Tongue (tissue), 2 donors: ENCODE results near the gene WSCD1. TPM values are rescaled to one million over a fixed set of nuclear protein-coding genes. Genes with fewer than 3 reads are reported as not detected.

Source experiments
- DNase-seq: peaks from one replicate; pipeline ENCODE4 v3.0.0-alpha.2; 2015
- total RNA-seq: library from RNA; depleted of rRNA; stranded (reverse); fragments of >200 nt; gene quantifications from one replicate; pipeline ENCODE4 v1.2.3, GENCODE V29; 2014

Gene WSCD1
- total RNA-seq, result 29.5 TPM

GRCh38 chr17:6069539-6070429, at the start of gene WSCD1:
WSCD1 (plus strand) TSS chr17:6070379; CDS start chr17:6080659, 10,280 bp downstream.
- peak; percentile 64 for DNase-seq

DNA sequence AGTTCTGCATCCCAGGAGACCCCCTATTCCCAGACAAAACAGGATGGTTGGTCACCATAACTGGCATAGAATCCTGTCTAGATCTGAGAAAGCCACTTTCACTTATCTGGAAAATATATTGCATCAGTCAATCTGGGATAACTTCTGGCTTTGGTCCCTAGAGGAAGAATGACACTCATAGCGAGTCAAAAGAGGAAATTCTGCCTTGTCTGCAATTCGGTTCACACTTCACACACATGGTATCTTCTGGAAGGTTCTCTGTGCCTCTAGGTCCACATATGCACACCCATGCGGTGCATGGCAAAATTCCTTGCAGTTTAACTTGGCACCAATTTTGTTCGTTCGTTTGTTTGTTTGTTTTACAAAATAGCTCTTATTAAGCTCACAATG, 49.2 kb upstream of the WSCD1 start:
- DNase-seq, result no peak

DNA sequence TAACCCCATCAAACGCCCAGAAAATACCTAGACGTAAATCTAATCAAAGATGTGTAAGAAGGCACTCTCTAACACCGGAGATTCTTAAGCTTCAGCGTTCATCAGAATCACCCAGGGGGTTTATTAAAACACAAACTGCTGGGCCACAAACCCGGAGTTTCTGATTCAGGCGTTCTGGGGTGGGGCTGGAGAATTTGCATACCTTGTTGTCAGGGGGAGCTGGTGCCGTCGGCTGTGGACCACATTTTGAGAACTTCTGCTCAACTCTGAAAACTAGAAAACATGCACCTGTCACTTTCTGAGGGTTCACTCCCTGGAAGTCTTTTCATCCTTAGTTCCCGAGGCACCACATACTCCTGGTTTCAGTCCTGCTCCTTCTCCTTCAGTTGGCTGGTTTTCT, 48.6 kb upstream of the WSCD1 start:
- no peak for DNase-seq

- no peak for DNase-seq
Measured at GRCh38 chr17:6023036-6023831, 46.9 kb upstream of the WSCD1 start.

DNA sequence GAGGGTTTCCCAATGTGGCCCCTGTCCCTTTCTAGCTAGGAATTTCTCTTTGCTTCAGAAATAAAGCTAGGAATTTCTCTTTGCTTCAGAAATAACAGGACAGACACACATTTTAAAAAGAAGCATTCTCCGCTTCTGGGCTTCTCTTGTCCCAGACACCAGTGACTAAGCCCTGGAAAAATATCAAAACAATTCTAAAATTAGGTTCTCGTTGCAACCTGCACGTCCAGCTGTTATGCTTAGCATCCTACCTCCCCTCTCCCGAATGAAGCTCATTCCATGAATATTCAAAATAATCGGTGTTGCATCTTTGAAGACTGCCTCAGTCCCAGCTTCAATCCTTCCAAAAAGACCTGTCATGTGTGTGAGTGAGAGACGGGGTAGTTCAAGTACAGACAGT, 45.6 kb upstream of the WSCD1 start:
- DNase-seq, result no peak

DNA sequence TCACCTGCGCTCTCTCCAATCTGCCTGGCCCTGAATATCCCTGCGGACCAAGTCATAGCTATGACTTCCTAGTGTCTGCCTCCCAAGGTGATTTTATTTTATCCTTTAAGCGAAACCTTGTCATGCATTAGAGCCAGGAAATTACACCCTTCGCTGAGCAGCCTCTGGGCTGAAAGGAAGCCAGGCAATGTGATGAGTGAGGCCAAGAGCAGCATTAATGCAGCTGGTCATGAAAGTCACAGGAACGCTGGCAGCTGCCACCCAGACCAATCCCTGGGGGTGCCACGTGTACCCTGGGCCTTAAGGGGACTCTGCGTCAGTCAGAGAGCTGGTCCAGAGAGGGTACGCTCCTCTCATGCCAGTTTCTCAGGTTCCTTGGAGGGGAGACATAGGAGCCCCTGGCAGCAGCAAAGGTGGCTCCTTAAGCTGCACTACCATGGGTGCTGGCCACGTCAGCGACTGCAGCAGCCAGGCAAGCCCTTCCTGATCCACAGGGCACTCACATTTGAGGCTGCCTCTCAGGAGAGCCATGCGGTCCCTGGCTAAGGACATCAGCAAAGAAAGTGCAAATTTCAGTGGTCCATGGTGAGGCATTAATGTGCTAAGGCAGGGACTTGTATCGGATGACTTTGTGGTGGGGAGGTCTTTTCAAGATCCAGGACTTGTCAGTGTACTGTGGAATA, 42.7 kb upstream of the WSCD1 start:
- DNase-seq, result peak; percentile 91

DNA sequence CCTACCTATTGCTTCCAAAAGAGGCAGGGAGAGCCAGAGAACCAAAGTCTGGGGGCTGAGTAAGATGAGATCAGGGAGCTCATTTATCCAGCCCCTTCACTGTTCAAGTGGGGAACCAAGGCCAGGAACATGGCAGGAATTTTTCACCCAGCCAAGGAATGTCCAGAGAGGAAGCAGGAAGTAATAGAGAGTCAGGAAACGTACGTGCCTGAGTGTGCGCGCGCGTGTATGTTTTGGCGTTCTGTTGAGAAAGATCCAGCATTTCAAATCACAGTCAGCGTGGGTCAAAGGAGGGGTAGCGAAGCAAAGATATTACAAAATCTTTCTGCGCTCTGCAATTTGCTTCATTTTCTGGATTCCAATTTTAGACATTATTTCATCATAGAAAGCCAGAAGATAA, 41.9 kb upstream of the WSCD1 start:
- peak; percentile 33 for DNase-seq

GRCh38 chr17:6035801-6036394, 34.3 kb upstream of the WSCD1 start:
- DNase-seq, result peak; percentile 78

GRCh38 chr17:6040504-6040903, 29.7 kb upstream of the WSCD1 start:
- DNase-seq, result no peak

GRCh38 chr17:6041246-6041645, 28.9 kb upstream of the WSCD1 start:
- no peak for DNase-seq

DNA sequence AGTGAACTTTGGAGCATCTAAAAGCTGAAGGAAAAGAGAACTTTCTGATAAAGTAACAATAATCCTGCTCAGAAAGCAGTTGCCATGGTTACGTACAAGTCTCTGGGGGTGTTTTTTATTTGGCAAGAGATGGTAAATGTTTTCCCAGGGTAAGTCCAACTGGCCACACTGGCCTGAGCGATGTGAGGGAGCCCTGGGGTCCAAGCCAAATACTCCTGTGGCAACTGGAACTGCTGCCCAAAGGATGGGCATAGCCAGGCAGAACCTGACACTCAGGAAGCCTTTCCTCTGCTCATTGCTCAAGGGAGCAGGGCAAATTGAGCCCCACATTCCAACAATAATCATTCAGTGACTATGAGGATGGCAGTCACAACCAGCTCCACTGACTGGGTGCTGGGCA, 26.8 kb upstream of the WSCD1 start:
- DNase-seq, result no peak

GRCh38 chr17:6044261-6044660, 25.9 kb upstream of the WSCD1 start:
- DNase-seq, result no peak

GRCh38 chr17:6045621-6046357, 24.4 kb upstream of the WSCD1 start:
- peak; percentile 32 for DNase-seq

GRCh38 chr17:6046431-6046830, 23.7 kb upstream of the WSCD1 start:
- no peak for DNase-seq

DNA sequence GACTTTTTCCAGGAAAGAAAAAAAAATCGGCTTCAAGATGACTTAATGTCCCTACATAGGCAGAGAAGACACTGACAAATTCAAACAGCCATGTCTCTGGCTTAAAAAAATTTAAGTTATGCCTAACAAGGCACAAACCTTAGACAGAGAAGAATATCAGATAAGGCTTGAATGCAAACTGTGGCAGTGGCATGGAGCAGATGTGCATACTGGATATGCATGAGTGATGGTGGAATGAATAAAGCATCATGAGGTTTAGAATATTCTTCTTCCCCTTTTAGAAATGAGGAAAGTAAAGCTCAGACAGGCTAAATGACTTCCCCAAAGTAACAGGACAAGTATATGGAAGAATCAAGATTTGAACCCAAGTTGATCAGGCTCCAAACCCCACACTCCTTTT, 23.2 kb upstream of the WSCD1 start:
- no peak for DNase-seq

DNA sequence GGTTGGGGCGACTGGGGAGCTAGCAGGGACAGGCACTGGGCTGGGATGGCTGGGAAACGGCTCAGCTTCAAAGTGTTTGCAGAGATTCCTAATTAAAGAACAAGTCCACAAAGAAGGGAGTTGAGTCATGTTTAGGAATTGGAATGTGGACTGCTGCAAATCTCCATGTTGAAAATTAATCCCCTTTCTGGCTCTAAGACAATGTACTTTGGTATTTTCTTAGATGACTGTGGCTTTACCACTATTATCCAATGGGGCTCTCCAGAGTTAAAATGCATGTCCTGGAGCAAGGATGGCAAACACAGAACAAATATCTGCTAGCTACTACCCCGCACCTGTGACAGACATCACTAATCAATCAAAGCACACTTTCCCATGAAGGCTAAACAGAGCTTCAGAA, 22.2 kb upstream of the WSCD1 start:
- DNase-seq, result peak; percentile 78

DNA sequence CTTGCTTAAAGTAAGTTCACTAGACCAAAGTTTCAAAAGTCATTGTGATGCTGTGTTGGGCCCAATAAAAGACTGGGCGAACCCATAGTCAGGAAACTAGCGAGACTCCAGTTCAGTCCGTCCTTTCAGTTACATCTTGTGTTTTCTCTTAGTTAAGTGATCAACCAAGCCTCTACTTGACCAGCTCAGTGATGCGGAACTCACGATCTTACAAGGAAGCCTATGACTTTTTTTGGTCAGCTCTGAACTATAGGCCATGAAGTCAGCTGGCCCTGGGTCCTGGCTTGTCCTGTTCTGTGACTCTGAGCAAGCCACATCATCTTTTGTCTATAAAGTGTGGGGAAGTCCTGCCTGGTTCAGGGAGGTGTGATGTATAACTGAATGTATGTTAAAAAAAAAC, 21.7 kb upstream of the WSCD1 start:
- DNase-seq, result no peak

DNA sequence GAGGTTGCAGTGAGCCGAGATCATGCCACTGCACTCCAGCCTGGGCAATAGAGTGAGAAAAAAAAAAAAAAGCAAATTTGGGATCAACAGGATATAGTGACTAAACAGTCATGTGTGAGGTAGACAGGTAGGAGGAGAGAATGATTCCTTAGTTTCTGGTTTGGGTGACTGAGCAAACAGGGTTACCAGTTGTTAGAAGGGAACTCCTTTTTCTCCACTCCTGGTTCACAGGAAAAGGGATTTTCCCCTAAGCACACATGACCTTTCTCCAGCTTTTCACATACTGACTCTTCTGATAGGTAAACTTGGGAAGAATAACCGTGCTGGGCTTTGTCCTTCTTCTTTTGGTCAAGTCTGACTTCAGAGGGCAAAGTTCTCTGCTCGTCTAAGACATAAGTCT, 17.3 kb upstream of the WSCD1 start:
- no peak for DNase-seq

- DNase-seq, result no peak
Measured at GRCh38 chr17:6054372-6054771, 15.8 kb upstream of the WSCD1 start.

DNA sequence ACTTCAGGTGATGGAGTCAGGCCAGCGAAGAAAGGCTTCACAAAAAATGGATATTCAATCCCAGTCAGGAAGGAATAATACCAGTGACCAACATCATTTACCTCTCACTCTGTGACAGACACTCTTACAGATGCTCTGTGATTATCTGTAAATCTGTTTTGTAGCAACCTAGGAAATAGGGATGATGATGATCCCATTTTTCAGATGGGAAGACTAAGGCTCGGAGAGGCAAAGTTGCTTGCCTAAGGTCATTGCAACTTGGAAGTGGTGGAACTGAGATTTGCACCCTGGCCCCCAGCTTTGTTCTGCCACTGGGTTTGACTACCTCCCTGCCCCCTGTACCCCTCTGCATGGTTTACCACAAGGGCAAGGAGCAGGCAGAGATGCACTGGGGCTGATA, 14.1 kb upstream of the WSCD1 start:
- no peak for DNase-seq

- DNase-seq, result no peak
Measured at GRCh38 chr17:6057562-6057961, 12.6 kb upstream of the WSCD1 start.

DNA sequence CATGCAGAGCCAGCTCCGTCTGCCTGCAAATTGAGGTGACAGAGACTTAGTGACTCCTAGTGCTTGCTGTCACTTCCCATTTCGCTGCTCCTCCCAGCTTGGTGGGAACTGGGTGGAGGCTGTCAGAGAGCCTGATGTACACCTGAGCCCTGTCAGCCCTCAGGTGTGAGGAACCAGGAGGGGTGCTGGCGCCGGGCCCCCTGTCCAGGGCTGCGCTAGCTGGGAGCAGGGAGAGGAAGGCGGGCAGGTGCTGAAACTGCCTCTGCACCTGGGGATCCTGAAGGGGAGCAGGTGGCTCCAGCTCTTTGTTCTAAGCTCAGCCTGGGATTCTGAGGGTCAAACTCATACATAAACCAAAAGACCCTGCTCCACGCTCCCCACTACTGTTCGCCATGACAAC, 10.8 kb upstream of the WSCD1 start:
- no peak for DNase-seq
